ENCODE results near the gene CBR3. TPM values are rescaled to one million over a fixed set of nuclear protein-coding genes. Genes with fewer than 3 reads are reported as not detected.

CBR3 gene
- total and polyA plus RNA-seq, 9 of the 15 experiments (the other 6 are each of a cell fraction or from before 2014, with no cell fraction given): not detected

- peak; percentile 69; the same call in 1 of the 2 replicates for TF ChIP-seq ARID4B (CRISPR knock-in tag; IDR thresholded peaks at IDR 0.05)
- TF ChIP-seq ATF1 (CRISPR knock-in tag; IDR thresholded peaks at IDR 0.05): no peak
- peak; percentile 24; the same call in 1 of the 2 replicates for TF ChIP-seq ATF1 (tag; IDR thresholded peaks at IDR 0.05)
- TF ChIP-seq PHF20 (IDR thresholded peaks at IDR 0.05; ENCODE audit: partially characterized antibody): peak; percentile 30
- TF ChIP-seq FUS (optimal IDR thresholded peaks at IDR 0.05; ENCODE audit: low read depth, low read length): peak; percentile 54
- TF ChIP-seq OTX1 (CRISPR knock-in tag; IDR thresholded peaks at IDR 0.05): no peak
- peak; percentile 59; the same call in 1 of the 2 replicates for TF ChIP-seq GATAD2B (IDR thresholded peaks at IDR 0.05; ENCODE audit: borderline replicate concordance)
- TF ChIP-seq TBP (optimal IDR thresholded peaks at IDR 0.05; ENCODE audit: low read depth, low read length): peak; percentile 32
- peak; percentile 37; the same call in 1 of the 2 replicates for TF ChIP-seq SIN3B (IDR thresholded peaks at IDR 0.05; ENCODE audit: low read depth)
- TF ChIP-seq TFAM (CRISPR knock-in tag; conservative IDR thresholded peaks at IDR 0.05): no peak
- peak; percentile 93 for TF ChIP-seq CTBP1 (IDR thresholded peaks at IDR 0.05; ENCODE audit: borderline replicate concordance)
- TF ChIP-seq ZNF449 (CRISPR knock-in tag; IDR thresholded peaks at IDR 0.05): no peak
- TF ChIP-seq RBBP5 (IDR thresholded peaks at IDR 0.05; ENCODE audit: borderline replicate concordance, insufficient read depth, low read length, poor library complexity, severe bottlenecking): peak; percentile 25
- TF ChIP-seq GABPA (tag; conservative IDR thresholded peaks at IDR 0.05; ENCODE audit: low read depth): 0 out of 2 replicates have a peak, but pooled peaks have one; percentile 10
- no peak for TF ChIP-seq CGGBP1 (CRISPR knock-in tag; IDR thresholded peaks at IDR 0.05)
- peak; percentile 44; the same call in 1 of the 2 replicates for TF ChIP-seq ATF7 (IDR thresholded peaks at IDR 0.05)
- TF ChIP-seq ZFX (CRISPR knock-in tag; IDR thresholded peaks at IDR 0.05): peak; percentile 56
- TF ChIP-seq NONO (IDR thresholded peaks at IDR 0.05; ENCODE audit: low read depth in 2 of 2, low read length in 1 of 2): peak; percentile 47 to 79; a peak in 2 of 4 replicates
- no peak for TF ChIP-seq DPF2 (IDR thresholded peaks at IDR 0.05)
These were observed 22.2 kb downstream of the CBR3 start, which contains the start of gene DOP1B (continued) for GRCh38 chr21:36156815-36157670.

Data from K562 (cell line).